Measurements from ENCODE around the gene KLC3. TPM values are rescaled to one million over a fixed set of nuclear protein-coding genes. Genes with fewer than 3 reads are reported as not detected.
"Not testable (repeated sequence)": the region's sequence is repeated elsewhere in the genome, so short reads cannot be mapped to it uniquely, and the experiment has no call there.

The KLC3 gene
- total RNA-seq, 2 experiments from 2014 or later, result not detected

DNA sequence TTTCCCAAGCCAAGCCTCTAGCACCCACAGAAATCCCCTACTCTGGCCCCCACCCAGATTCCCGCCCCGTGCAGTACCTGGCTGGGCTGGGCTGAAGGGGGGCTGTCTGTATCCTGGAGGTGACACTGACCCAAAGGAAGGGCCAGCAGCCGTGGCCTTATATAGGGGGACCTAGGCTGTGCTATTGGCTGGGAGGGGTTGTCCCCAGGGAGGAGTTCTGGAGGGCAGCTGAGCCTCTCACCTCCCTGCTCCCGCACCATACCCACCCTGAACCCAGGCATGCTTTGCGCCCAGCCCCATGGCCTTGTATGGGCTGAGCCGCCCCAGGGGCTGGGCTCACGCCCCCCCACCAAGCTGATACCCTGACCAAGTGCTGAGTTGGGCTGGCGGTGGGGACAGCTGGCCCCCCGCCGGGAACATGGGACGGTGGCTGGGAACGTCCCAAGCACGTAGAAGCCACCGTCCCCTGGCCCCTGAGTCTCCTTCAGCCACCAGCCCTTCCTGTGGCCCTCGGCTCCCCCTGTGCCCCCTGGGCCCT lies 17.7 kb upstream of the KLC3 start, which contains the start of gene CKM:
Gene CKM (minus strand): TSS at position 132 of the 538 bp plus-strand sequence. CDS start 3,162 bp downstream, outside the sequence.
- peaks cover 31% of the 10 kb centered on the region for H3K27me3 Mint-ChIP-seq (ENCODE audit: low read depth)
- H3K9me3 Mint-ChIP-seq, result no peaks in the 10 kb centered on the region
- no peak within 1 kb of the TSS for H3K27ac Mint-ChIP-seq
- no peak for DNase-seq
- H3K36me3 Mint-ChIP-seq (ENCODE audit: low read depth), result no peaks in the 10 kb centered on the region
- H3K4me3 Mint-ChIP-seq, result no peak within 1 kb of the TSS
- H3K4me1 Mint-ChIP-seq (ENCODE audit: low read depth), result no peaks in the 10 kb centered on the region
- intact Hi-C loops (cut with micrococcal nuclease), result no loop called here
- CTCF ChIA-PET, result no interaction called here

- Mint-ChIP-seq H3K9me3 (no peaks in the 10 kb centered on the region), H3K27me3 (ENCODE audit: low read depth) (peaks cover 26% of the 10 kb centered on the region), H3K27ac (no peak overlapping the region), H3K36me3 (ENCODE audit: low read depth) (no peaks in the 10 kb centered on the region), H3K4me1 (ENCODE audit: low read depth) (no peaks in the 10 kb centered on the region), H3K4me3 (no peak overlapping the region)
- intact Hi-C loops (cut with micrococcal nuclease), result no loop called here
- CTCF ChIA-PET, result no interaction called here
- DNase-seq, result no peak
Observed at GRCh38 chr19:45323671-45324081, 16.9 kb upstream of the KLC3 start.

- Mint-ChIP-seq H3K27me3 (ENCODE audit: low read depth) (peaks cover 26% of the 10 kb centered on the region), H3K4me3 (no peak overlapping the region), H3K36me3 (ENCODE audit: low read depth) (no peaks in the 10 kb centered on the region), H3K27ac (no peak overlapping the region), H3K9me3 (no peaks in the 10 kb centered on the region), H3K4me1 (ENCODE audit: low read depth) (no peaks in the 10 kb centered on the region)
- no peak for DNase-seq
- CTCF ChIA-PET, result no interaction called here
- intact Hi-C loops (cut with micrococcal nuclease), result no loop called here
Observed at GRCh38 chr19:45324349-45324907, 16.1 kb upstream of the KLC3 start.

- CTCF ChIA-PET, result no interaction called here
- DNase-seq, result no peak
- no peak overlapping the region for H3K27ac Mint-ChIP-seq
- peaks cover 18% of the 10 kb centered on the region for H3K27me3 Mint-ChIP-seq (ENCODE audit: low read depth)
- H3K4me1 Mint-ChIP-seq (ENCODE audit: low read depth), result no peaks in the 10 kb centered on the region
- no peaks in the 10 kb centered on the region for H3K9me3 Mint-ChIP-seq
- no peak overlapping the region for H3K4me3 Mint-ChIP-seq
- intact Hi-C loops (cut with micrococcal nuclease), result no loop called here
- H3K36me3 Mint-ChIP-seq (ENCODE audit: low read depth), result no peaks in the 10 kb centered on the region
Observed at GRCh38 chr19:45327404-45328143, 13.0 kb upstream of the KLC3 start.

- H3K27me3 Mint-ChIP-seq (ENCODE audit: low read depth), result peaks cover under 1% of the 10 kb centered on the region
- no peak for DNase-seq
- CTCF ChIA-PET, result no interaction called here
- no peak overlapping the region for H3K4me3 Mint-ChIP-seq
- no peaks in the 10 kb centered on the region for H3K36me3 Mint-ChIP-seq (ENCODE audit: low read depth)
- H3K4me1 Mint-ChIP-seq (ENCODE audit: low read depth), result no peaks in the 10 kb centered on the region
- H3K9me3 Mint-ChIP-seq, result no peaks in the 10 kb centered on the region
- no peak overlapping the region for H3K27ac Mint-ChIP-seq
- intact Hi-C loops (cut with micrococcal nuclease), result loop anchor here (10.0 kb wide), 1 partner anchor 427 kb away; the partner anchor contains the start of gene APOE
Observed at GRCh38 chr19:45331411-45331810, 9.1 kb upstream of the KLC3 start.

DNA sequence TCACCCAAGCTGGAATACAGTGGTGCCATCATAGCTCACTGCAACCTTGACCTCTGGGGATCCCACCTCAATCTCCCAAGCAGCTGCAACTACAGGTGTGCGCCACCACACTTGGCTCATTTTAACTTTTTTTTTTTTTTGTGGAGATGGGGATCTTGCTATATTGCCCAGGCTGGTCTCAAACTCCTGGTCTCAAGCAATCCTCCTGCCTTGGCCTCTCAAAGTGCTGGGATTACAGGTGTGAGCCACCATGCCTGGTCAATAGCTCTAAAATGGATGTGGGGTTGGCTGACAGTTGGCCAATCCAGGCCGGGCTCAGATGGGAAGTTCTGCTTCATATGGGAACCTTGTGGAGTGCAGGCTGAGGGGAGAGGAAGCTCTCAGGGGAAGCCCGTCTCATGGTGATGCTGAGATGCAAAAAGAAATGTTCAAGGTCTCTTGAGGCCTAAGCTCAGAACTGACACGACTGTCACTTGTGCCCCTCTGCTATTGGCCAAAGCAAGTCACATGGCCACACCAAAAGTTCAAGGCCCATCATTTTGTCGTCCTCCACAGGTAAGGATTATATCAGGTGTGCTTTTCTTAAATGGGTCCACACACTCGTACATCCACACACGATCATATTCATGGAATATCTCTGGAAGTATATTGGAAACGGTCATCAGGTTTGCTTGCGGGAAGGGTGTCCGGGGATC lies 6.8 kb upstream of the KLC3 start:
- H3K27ac Mint-ChIP-seq, result no peak overlapping the region
- H3K4me3 Mint-ChIP-seq, result no peak overlapping the region
- DNase-seq, result no peak
- intact Hi-C loops (cut with micrococcal nuclease), result loop anchor here (10.0 kb wide), 1 partner anchor 429 kb away; the partner anchor contains the start of gene APOE
- H3K9me3 Mint-ChIP-seq, result no peaks in the 10 kb centered on the region
- CTCF ChIA-PET, result no interaction called here
- no peaks in the 10 kb centered on the region for H3K36me3 Mint-ChIP-seq (ENCODE audit: low read depth)
- H3K4me1 Mint-ChIP-seq (ENCODE audit: low read depth), result no peaks in the 10 kb centered on the region
- H3K27me3 Mint-ChIP-seq (ENCODE audit: low read depth), result no peaks in the 10 kb centered on the region

DNA sequence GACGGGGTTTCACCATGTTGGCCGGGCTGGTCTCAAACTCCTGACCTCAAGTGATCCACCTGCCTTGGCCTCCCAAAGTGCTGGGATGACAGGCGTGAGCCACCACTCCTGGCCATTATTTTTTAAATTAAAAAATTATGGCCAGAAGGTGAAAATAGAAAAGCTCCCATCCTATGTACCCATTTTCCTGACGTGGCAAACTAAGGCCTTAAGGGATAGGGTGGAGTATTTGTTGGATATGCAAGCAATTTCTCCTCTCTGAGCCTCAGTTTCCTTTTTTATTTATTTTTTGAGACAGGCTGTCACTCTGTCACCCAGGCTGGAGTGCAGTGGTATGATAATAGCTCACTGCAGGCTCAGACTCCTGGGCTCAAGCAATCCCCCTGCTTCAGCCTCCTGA lies 5.7 kb upstream of the KLC3 start:
- CTCF ChIA-PET, result interaction anchor here (0.6 kb wide), 2 partner anchors 46 to 170 kb away, joined by 3 to 4 read pairs; no protein-coding TSS in a partner anchor
- not testable (repeated sequence) for H3K27me3 Mint-ChIP-seq (ENCODE audit: low read depth); H3K4me3 Mint-ChIP-seq

DNA sequence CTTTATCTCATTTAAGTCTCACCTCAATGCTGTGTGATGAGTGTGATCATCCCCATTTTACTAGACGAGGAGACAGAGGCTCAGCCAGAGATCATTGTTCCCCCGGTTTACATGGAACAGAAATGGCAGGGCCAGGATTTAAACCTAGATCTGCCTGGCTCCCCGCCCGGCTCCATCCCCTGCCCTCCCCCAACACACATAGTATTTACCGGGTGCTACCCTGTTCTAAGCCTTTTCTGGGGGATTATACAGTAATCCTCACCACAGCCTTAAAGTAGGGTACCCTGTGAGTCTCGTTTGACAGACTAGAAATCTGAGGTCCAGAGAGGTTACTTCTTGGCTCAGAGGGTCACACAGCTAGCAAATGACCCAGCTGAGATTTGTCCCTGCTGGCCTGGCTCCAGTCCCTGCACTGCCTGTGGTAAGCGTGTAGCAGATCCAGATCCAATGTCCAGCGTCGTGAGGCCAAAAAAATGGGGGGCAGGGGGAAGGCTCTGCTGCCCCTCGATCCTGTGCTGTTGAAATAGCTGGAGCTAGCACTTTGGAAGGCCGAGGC lies 3.8 kb upstream of the KLC3 start:
- DNase-seq, result no peak
- Mint-ChIP-seq H3K4me3 (no peak overlapping the region), H3K9me3 (no peaks in the 10 kb centered on the region), H3K27ac (no peak overlapping the region), H3K36me3 (ENCODE audit: low read depth) (no peaks in the 10 kb centered on the region), H3K4me1 (ENCODE audit: low read depth) (peaks cover 4% of the 10 kb centered on the region), H3K27me3 (ENCODE audit: low read depth) (peaks cover 8% of the 10 kb centered on the region)
- intact Hi-C loops (cut with micrococcal nuclease), result loop anchor here (10.0 kb wide), 1 partner anchor 432 kb away; the partner anchor contains the start of gene APOE
- CTCF ChIA-PET, result interaction anchor here (0.6 to 1.1 kb wide), 4 partner anchors 80 to 194 kb away, joined by 3 to 5 read pairs (median 3); no protein-coding TSS in a partner anchor

More for the DNA sequence above, 5.7 kb upstream of the KLC3 start:
- intact Hi-C loops (cut with micrococcal nuclease), result loop anchor here (10.0 kb wide), 1 partner anchor 430 kb away; the partner anchor contains the start of gene APOE
- H3K36me3 Mint-ChIP-seq (ENCODE audit: low read depth); H3K9me3 Mint-ChIP-seq; H3K27ac Mint-ChIP-seq; DNase-seq; H3K4me1 Mint-ChIP-seq (ENCODE audit: low read depth): not testable (repeated sequence)

DNA sequence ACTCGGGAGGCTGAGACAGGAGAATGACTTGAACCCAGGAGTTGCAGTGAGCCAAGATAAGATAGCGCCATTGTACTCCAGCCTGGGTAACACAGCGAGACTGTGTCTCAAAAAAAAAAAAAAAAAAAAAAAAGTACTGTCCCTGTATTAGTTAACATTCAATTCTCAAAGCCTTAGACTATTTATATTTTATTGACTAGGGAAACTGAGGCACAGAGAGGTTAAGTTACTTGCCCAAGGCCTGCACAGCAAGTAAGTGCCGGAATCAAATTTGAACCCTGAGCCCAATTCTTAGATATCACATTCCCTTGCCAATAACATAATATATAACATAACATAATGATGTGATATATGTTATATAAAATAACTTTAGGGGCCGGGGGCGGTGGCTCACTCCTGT lies 921 bp upstream of the KLC3 start:
- intact Hi-C loops (cut with micrococcal nuclease), result loop anchor here (2.0 to 10.0 kb wide), 2 partner anchors 89 to 435 kb away; partner anchors contain the start of genes APOE and MARK4
- H3K4me3 Mint-ChIP-seq, result no peak overlapping the region
- H3K36me3 Mint-ChIP-seq (ENCODE audit: low read depth), result no peaks in the 10 kb centered on the region
- CTCF ChIA-PET, result interaction anchor here (0.6 to 1.7 kb wide), 11 partner anchors 13 to 1176 kb away, joined by 3 to 5 read pairs (median 3); partner anchors contain the start of gene ERCC2
- no peak overlapping the region for H3K27ac Mint-ChIP-seq
- no peaks in the 10 kb centered on the region for H3K9me3 Mint-ChIP-seq
- H3K27me3 Mint-ChIP-seq (ENCODE audit: low read depth), result peaks cover 13% of the 10 kb centered on the region
- no peak for DNase-seq
- H3K4me1 Mint-ChIP-seq (ENCODE audit: low read depth), result peaks cover 4% of the 10 kb centered on the region

DNA sequence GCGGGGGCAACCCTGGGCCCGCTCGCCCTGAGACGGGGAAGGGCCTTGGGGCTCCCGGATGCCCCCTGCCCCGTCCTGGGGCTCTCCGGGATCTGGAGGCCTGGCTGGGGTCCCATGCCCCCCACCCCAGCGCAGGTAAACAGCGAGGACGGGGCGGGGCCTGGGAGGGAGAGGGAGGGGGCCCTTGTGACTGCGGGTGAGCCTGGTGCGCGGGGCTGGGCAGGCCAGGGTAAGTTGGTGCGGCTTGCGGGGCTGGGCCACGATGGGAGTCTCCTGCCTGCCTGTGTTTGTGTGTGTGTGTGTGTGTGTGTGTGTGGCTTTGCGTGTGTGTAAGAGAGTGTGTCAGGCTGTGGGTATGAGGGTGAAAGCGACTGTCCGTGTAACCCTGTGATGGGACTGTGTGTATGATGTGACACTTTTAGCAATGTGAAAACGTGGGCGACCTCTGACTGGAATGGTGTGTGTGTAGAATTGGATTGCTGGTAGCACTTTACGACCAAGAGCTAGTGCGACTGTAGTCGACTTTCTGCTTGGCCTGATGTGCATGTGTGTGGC lies 426 bp downstream of the KLC3 start:
- CTCF ChIA-PET, result interaction anchor here (0.6 kb wide), 1 partner anchor 112 kb away, joined by 3 read pairs; no protein-coding TSS in a partner anchor
- peaks cover 4% of the 10 kb centered on the region for H3K4me1 Mint-ChIP-seq (ENCODE audit: low read depth)
- DNase-seq, result no peak
- H3K4me3 Mint-ChIP-seq, result no peak overlapping the region
- intact Hi-C loops (cut with micrococcal nuclease), result no loop called here
- peaks cover 22% of the 10 kb centered on the region for H3K27me3 Mint-ChIP-seq (ENCODE audit: low read depth)
- H3K36me3 Mint-ChIP-seq (ENCODE audit: low read depth), result no peaks in the 10 kb centered on the region
- no peak overlapping the region for H3K27ac Mint-ChIP-seq
- H3K9me3 Mint-ChIP-seq, result no peaks in the 10 kb centered on the region

GRCh38 chr19:45342911-45343310 lies 2.4 kb downstream of the KLC3 start:
- H3K36me3 Mint-ChIP-seq (ENCODE audit: low read depth), result no peaks in the 10 kb centered on the region
- no peak overlapping the region for H3K27ac Mint-ChIP-seq
- H3K27me3 Mint-ChIP-seq (ENCODE audit: low read depth), result peaks cover 25% of the 10 kb centered on the region
- CTCF ChIA-PET, result no interaction called here
- no peak overlapping the region for H3K4me3 Mint-ChIP-seq
- no peaks in the 10 kb centered on the region for H3K9me3 Mint-ChIP-seq
- no peak for DNase-seq
- intact Hi-C loops (cut with micrococcal nuclease), result no loop called here
- H3K4me1 Mint-ChIP-seq (ENCODE audit: low read depth), result peaks cover 4% of the 10 kb centered on the region
